GM23248 (cell line): ENCODE measurements around the gene PTCD2. TPM values are rescaled to one million over a fixed set of nuclear protein-coding genes. Genes with fewer than 3 reads are reported as not detected.

Experiments used
- DNase-seq: peaks from one replicate; pipeline ENCODE4 v3.0.0-alpha.2; 2015
- H2AFZ ChIP-seq: fragments of 200-600 bp; sonication (generic); 2 replicates; pipeline ENCODE4 v1.6.1; 2016; ENCODE audit warnings: antibody characterized with exemption
- H3F3A ChIP-seq: fragments of 200-600 bp; sonication (generic); 2 replicates; pipeline ENCODE4 v1.6.1; 2016; ENCODE audit warnings: mild to moderate bottlenecking, antibody characterized with exemption, mixed run types; ENCODE audit not compliant: insufficient read depth
- H3K27ac ChIP-seq: fragments of 200-600 bp; sonication (generic); 2 replicates; pipeline ENCODE4 v1.5.1; 2016; ENCODE audit warnings: mild to moderate bottlenecking
- H3K27me3 ChIP-seq: fragments of 200-600 bp; sonication (generic); replicated peaks from 2 replicates; pipeline ENCODE4 v1.6.1; 2016; ENCODE audit warnings: mild to moderate bottlenecking; ENCODE audit not compliant: insufficient read depth
- H3K36me3 ChIP-seq: fragments of 200-600 bp; sonication (generic); 2 replicates; pipeline ENCODE4 v1.6.1; 2016; ENCODE audit warnings: low read depth, mild to moderate bottlenecking
- H3K4me1 ChIP-seq: fragments of 200-600 bp; sonication (generic); 2 replicates; pipeline ENCODE4 v1.6.1; 2016; ENCODE audit warnings: mild to moderate bottlenecking; ENCODE audit not compliant: insufficient read depth
- H3K4me2 ChIP-seq: fragments of 200-600 bp; sonication (generic); one replicate; pipeline ENCODE4 v1.6.1; 2016; ENCODE audit warnings: mild to moderate bottlenecking; ENCODE audit not compliant: unreplicated experiment
- H3K4me3 ChIP-seq: fragments of 200-600 bp; sonication (generic); 2 replicates; pipeline ENCODE4 v1.5.1; 2016; ENCODE audit warnings: mild to moderate bottlenecking
- H3K79me2 ChIP-seq: fragments of 200-600 bp; sonication (generic); 2 replicates; pipeline ENCODE4 v1.6.1; 2016; ENCODE audit warnings: mild to moderate bottlenecking; ENCODE audit not compliant: insufficient read depth
- H3K9ac ChIP-seq: fragments of 200-600 bp; sonication (generic); 2 replicates; pipeline ENCODE4 v1.6.1; 2016; ENCODE audit warnings: mild to moderate bottlenecking
- H3K9me2 ChIP-seq: fragments of 200-600 bp; sonication (generic); 2 replicates; pipeline ENCODE4 v1.6.1; 2016; ENCODE audit warnings: mixed run types, mild to moderate bottlenecking, moderate library complexity; ENCODE audit not compliant: insufficient read depth
- H3K9me3 ChIP-seq: fragments of 200-600 bp; sonication (generic); one replicate; pipeline ENCODE4 v1.6.1; 2017; ENCODE audit warnings: low read depth
- H4K20me1 ChIP-seq: fragments of 200-600 bp; sonication (generic); 2 replicates; pipeline ENCODE4 v1.6.0; 2016; ENCODE audit not compliant: insufficient read depth
- EZH2 ChIP-seq: fragments of 200-600 bp; sonication (generic); IDR thresholded peaks from 2 replicates; pipeline ENCODE4 v1.6.1; 2018; ENCODE audit warnings: antibody characterized with exemption, mild to moderate bottlenecking; ENCODE audit not compliant: insufficient read depth, poor library complexity, severe bottlenecking
- EZH2phosphoT487 ChIP-seq: fragments of 200-600 bp; sonication (generic); IDR thresholded peaks from 2 replicates; pipeline ENCODE4 v1.6.1; 2018; ENCODE audit warnings: antibody characterized with exemption, moderate library complexity, mild to moderate bottlenecking, low read depth; ENCODE audit not compliant: insufficient read depth
- WGBS, 2 experiments: methylation state at CpG; one replicate each; pipeline ENCODE4 v1.1.6; 2015 to 2017; ENCODE audit warnings: low lambda C conversion rate in 2 of 2, low coverage in 1 of 2; ENCODE audit errors: missing lambda C conversion rate in 2 of 2; 5-methylcytosine and 5-hydroxymethylcytosine counted together
- in situ Hi-C: fragments of 300-500 bp; cut with MboI; formaldehyde crosslinking; loops from 2 replicates; pipeline ENCODE4 v1.15.0; 2020
- polyA plus RNA-seq: library from polyadenylated mRNA; unstranded; fragments of >200 nt; fragmentation: Nextera tagmentation; extraction: Ambion mirVana; gene quantifications from 2 replicates; pipeline ENCODE4 v1.2.1, GENCODE V29; 2016
- total RNA-seq: library from RNA; depleted of rRNA; stranded (reverse); fragments of >200 nt; shearing (Covaris generic); gene quantifications from 2 replicates; pipeline ENCODE4 v1.2.3, GENCODE V29; 2014; rRNA removed

PTCD2 gene, protein sequence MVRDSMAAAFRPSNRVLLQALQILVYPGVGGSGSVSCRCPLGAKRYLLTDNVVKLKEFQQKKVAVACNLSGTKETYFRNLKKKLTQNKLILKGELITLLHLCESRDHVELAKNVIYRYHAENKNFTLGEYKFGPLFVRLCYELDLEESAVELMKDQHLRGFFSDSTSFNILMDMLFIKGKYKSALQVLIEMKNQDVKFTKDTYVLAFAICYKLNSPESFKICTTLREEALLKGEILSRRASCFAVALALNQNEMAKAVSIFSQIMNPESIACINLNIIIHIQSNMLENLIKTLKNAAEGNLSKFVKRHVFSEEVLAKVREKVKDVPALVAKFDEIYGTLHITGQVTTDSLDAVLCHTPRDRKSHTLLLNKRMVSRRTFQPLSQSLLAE
- 15.5 and 17.1 TPM in 2 replicates for total RNA-seq
- 11.1 and 14.0 TPM in 2 replicates for polyA plus RNA-seq

DNA sequence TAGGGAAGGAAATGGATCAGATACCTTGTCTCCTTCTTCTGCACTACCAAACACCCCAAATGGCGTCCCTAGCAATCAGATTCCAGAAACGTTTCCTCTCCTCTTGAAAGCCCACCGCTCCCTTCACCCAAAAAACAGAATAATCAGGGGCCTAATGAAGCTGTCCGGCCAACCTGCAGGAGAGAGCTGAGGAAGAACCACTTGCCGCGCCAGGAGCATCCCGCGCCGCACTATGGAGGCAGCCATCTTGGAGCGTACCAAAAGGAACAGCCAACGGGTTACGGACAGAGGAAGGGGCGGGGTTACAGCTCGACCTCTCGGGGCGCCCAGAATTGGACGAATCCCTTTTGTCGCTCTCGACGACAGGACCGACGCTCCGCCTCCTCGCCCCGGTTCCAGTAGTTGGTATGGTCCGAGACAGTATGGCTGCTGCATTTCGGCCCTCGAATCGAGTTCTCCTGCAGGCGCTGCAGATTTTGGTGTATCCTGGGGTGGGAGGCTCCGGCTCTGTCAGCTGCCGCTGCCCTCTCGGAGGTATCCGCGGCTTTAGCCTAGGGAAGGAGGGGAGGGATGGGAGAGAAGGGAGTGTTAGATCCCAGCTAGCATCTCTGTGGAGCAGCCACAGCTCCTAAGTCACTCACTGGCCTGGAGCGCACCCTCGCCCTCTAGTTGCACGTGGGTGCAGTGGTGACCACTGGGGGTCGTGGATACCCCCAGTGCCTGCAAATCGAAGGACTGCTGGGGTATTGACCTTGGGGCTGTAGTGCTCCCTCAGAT lies at the start of gene PTCD2, which contains the start of gene MRPS27:
PTCD2 (plus strand) TSS at position 398 of the 777 bp plus-strand sequence; CDS start at position 408, 10 bp downstream.
MRPS27 (minus strand) TSS at position 265 of the 777 bp plus-strand sequence; CDS start at position 246, 19 bp downstream.
- TF ChIP-seq EZH2phosphoT487, result no peak
- TF ChIP-seq EZH2, result no peak
- in situ Hi-C loops, result no loop called here
- peaks cover 4% of the 10 kb centered on the region for H3F3A ChIP-seq
- DNase-seq, result peak; percentile 100
- peak within 1 kb of the TSS; percentile 85 for H3K4me2 ChIP-seq
- H3K36me3 ChIP-seq, result no peaks in the 10 kb centered on the region; the same call in none of the 2 replicates
- H3K4me3 ChIP-seq, result peak within 1 kb of the TSS; percentile 99
- H4K20me1 ChIP-seq, result no peaks in the 10 kb centered on the region
- peak within 1 kb of the TSS; percentile 67 for H3K27ac ChIP-seq
- H2AFZ ChIP-seq, result peak within 1 kb of the TSS; percentile 94
- no peaks in the 10 kb centered on the region for H3K9me3 ChIP-seq
- peaks cover 62% of the 10 kb centered on the region for H3K79me2 ChIP-seq
- no peaks in the 10 kb centered on the region for H3K27me3 ChIP-seq
- H3K4me1 ChIP-seq, result peaks cover 21% of the 10 kb centered on the region
- WGBS, 2 experiments, result 0 to 1% methylated on average over 40 of the region's 40 CpGs
- H3K9me2 ChIP-seq, result no peaks in the 10 kb centered on the region
- peak within 1 kb of the TSS; percentile 88 for H3K9ac ChIP-seq

DNA sequence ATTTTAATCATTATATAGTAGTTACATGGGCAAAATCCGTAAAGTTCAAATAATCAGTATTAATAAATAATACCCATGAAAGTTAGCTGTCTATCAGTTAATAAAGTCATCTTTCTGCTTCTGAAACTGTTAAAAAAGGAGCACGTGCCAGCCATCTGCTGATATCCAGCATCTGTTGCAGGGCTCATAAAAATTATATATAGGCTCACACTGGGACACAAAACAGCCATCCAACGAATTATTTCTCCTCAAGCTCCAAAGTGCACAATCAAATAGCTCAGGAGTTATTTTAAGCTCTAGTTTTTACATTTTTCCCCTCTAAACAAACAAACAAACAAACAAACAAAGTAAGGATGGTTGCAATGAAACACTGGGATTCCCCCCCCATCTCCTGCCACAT lies 48.5 kb upstream of the PTCD2 start:
- Histone ChIP-seq H3K36me3 (no peaks in the 10 kb centered on the region), H3K27me3 (no peaks in the 10 kb centered on the region), H4K20me1 (no peaks in the 10 kb centered on the region), H2AFZ (no peak overlapping the region), H3K4me3 (no peak overlapping the region), H3K9me2 (no peaks in the 10 kb centered on the region), H3F3A (0 out of 2 replicates have a peak, but pooled peaks cover 10% of the 10 kb centered on the region), H3K27ac (no peak overlapping the region), H3K9me3 (no peaks in the 10 kb centered on the region), H3K9ac (no peak overlapping the region), H3K4me2 (no peak overlapping the region), H3K4me1 (0 out of 2 replicates have a peak, but pooled peaks cover 5% of the 10 kb centered on the region), H3K79me2 (peaks cover 55% of the 10 kb centered on the region)
- TF ChIP-seq EZH2phosphoT487, result no peak
- TF ChIP-seq EZH2, result no peak
- 70 to 71% methylated on average over 3 of the region's 3 CpGs for WGBS, 2 experiments
- in situ Hi-C loops, result no loop called here
- no peak for DNase-seq

DNA sequence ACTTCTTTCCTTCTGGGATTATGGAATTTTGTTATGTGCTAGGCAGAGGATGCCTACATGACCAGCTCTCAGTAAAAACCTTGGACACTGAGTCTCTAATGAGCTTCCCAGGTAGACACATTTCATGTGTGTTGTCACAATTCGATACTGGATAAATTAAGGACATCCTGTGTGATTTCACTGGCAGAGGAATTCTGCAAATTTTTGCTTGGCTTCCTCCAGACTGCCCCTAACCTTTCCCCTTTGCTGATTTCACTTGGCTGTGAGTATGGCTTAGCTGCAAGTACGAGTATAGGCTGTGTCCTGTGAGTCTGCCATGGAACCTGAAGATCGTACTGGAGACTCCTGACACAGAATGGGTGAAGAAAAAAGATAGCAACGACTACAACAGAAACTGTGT lies 47.8 kb upstream of the PTCD2 start:
- DNase-seq, result no peak
- H3F3A ChIP-seq, result 0 out of 2 replicates have a peak, but pooled peaks cover 8% of the 10 kb centered on the region
- in situ Hi-C loops, result no loop called here
- H2AFZ ChIP-seq, result no peak overlapping the region
- no peak overlapping the region for H3K4me3 ChIP-seq
- no peaks in the 10 kb centered on the region for H3K27me3 ChIP-seq
- H3K4me2 ChIP-seq, result no peak overlapping the region
- 0 out of 2 replicates have a peak, but pooled peaks cover 3% of the 10 kb centered on the region for H3K4me1 ChIP-seq
- TF ChIP-seq EZH2, result no peak
- TF ChIP-seq EZH2phosphoT487, result no peak
- H3K9ac ChIP-seq, result no peak overlapping the region
- no peak overlapping the region for H3K27ac ChIP-seq
- no peaks in the 10 kb centered on the region for H3K36me3 ChIP-seq
- peaks cover 54% of the 10 kb centered on the region for H3K79me2 ChIP-seq
- no peaks in the 10 kb centered on the region for H4K20me1 ChIP-seq
- no peaks in the 10 kb centered on the region for H3K9me2 ChIP-seq
- H3K9me3 ChIP-seq, result no peaks in the 10 kb centered on the region
- 74 to 78% methylated on average over 4 of the region's 4 CpGs for WGBS, 2 experiments

DNA sequence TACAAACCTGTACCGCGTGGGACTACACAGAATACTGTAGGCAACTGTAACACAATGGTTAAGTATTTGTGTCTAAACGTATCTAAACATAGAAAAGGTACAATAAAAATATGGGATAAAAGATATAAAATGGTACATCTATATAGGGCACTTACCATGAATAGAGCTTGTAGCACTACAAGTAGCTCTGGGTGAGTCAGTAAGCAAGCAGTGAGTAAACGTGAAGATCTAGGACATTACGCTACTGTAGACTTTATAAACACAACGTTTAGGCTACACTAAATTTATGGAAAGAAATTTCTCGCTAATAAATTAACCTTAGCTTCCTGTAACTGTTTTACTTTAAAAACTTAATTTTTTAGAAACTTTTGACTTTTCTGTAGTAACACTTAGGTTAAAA lies 46.6 kb upstream of the PTCD2 start:
- H3K4me3 ChIP-seq, result no peak overlapping the region
- no peaks in the 10 kb centered on the region for H3F3A ChIP-seq
- in situ Hi-C loops, result no loop called here
- H3K9me3 ChIP-seq, result no peaks in the 10 kb centered on the region
- H3K9me2 ChIP-seq, result no peaks in the 10 kb centered on the region
- H3K9ac ChIP-seq, result no peak overlapping the region
- H3K27me3 ChIP-seq, result no peaks in the 10 kb centered on the region
- H3K36me3 ChIP-seq, result no peaks in the 10 kb centered on the region
- H3K4me2 ChIP-seq, result no peak overlapping the region
- no peak overlapping the region for H3K27ac ChIP-seq
- H3K79me2 ChIP-seq, result peaks cover 54% of the 10 kb centered on the region
- 91% methylated on average over 7 of the region's 7 CpGs for whole genome bisulfite sequencing, 2 experiments
- no peak overlapping the region for H2AFZ ChIP-seq
- TF ChIP-seq EZH2phosphoT487 (no peak), EZH2 (no peak)
- H3K4me1 ChIP-seq, result 0 out of 2 replicates have a peak, but pooled peaks cover under 1% of the 10 kb centered on the region
- DNase-seq, result no peak
- no peaks in the 10 kb centered on the region for H4K20me1 ChIP-seq
